B cell (primary cell): Measurements from ENCODE around the gene TMEM134.

Experiments
- CTCF ChIP-seq: fragments of 200-600 bp; IDR thresholded peaks from one replicate; pipeline ENCODE4 v1.8.0; 2022; ENCODE audit warnings: antibody characterized with exemption, mild to moderate bottlenecking
- EZH2 ChIP-seq: IDR thresholded peaks from 2 replicates; pipeline ENCODE4 v1.6.1; 2012; ENCODE audit warnings: borderline replicate concordance, low read depth, mild to moderate bottlenecking, moderate library complexity, low read length; ENCODE audit not compliant: insufficient read depth, poor library complexity, severe bottlenecking

GRCh38 chr11:67483831-67484665 lies 15.0 kb upstream of the TMEM134 start:
- TF ChIP-seq CTCF (no peak), EZH2 (no peak)
